OCI-LY3 (cell line): ENCODE measurements around the gene CPSF4.

ENCODE experiments used
- EZH2phosphoT487 ChIP-seq: fragments of 200-600 bp; shearing (Covaris generic); IDR thresholded peaks from 2 replicates; pipeline ENCODE4 v1.6.1; 2018; ENCODE audit warnings: antibody characterized with exemption, mixed run types, low read depth
- TF ChIP-seq, protein P1 (sequence below): fragments of 200-600, 300-600 bp; sonication (generic); IDR thresholded peaks from 2 replicates; pipeline ENCODE4 v1.5.1; 2014; ENCODE audit warnings: antibody characterized with exemption, low read length, low read depth

GRCh38 chr7:99409192-99409572, 29.6 kb upstream of the CPSF4 start:
- TF ChIP-seq, protein P1, sequence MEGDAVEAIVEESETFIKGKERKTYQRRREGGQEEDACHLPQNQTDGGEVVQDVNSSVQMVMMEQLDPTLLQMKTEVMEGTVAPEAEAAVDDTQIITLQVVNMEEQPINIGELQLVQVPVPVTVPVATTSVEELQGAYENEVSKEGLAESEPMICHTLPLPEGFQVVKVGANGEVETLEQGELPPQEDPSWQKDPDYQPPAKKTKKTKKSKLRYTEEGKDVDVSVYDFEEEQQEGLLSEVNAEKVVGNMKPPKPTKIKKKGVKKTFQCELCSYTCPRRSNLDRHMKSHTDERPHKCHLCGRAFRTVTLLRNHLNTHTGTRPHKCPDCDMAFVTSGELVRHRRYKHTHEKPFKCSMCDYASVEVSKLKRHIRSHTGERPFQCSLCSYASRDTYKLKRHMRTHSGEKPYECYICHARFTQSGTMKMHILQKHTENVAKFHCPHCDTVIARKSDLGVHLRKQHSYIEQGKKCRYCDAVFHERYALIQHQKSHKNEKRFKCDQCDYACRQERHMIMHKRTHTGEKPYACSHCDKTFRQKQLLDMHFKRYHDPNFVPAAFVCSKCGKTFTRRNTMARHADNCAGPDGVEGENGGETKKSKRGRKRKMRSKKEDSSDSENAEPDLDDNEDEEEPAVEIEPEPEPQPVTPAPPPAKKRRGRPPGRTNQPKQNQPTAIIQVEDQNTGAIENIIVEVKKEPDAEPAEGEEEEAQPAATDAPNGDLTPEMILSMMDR = no peak
- TF ChIP-seq EZH2phosphoT487 = no peak
